ENCODE measurements around the gene CNTNAP4. TPM values are rescaled to one million over a fixed set of nuclear protein-coding genes. Genes with fewer than 3 reads are reported as not detected.

Gene CNTNAP4
- total and polyA plus RNA-seq, 10 of the 15 experiments (the other 5 are each of a cell fraction or from before 2014, with no cell fraction given): 0.45 to 1.9 (median 0.90) TPM

DNA sequence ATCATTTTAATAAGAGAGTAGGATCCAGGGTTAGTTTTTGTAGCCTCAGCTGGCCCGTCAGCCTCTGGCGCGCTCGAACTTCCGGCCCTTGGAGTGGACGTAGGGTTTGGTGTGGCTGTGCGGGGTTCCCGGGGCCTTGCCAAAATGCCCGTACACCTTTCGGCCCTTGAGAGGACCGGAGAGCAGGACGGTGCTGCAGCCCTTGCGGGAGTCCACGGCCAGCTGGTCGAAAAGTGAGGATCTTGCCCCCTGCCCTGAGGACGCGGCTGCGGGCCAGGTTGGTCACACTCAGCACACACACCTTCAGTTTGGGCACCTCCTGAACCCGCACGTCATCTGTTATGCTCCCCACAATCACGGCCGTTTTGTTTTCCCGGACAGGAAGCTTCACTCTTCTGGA, 42.2 kb upstream of the CNTNAP4 start:
- RAD21 ChIA-PET (ENCODE audit: unreplicated experiment): no interaction called here
- Histone ChIP-seq H3K27ac (ENCODE audit: control insufficient read depth, insufficient read depth) (no peak overlapping the region), H3K9ac (ENCODE audit: control insufficient read depth, insufficient read depth, low read length) (no peak overlapping the region), H2AFZ (ENCODE audit: control insufficient read depth, low read depth, low read length) (no peak overlapping the region), H3K4me3 (no peak overlapping the region), H3K9me3 (replicated peaks; ENCODE audit: control insufficient read depth, insufficient read depth, low read length) (no peaks in the 10 kb centered on the region), H3K4me1 (ENCODE audit: control insufficient read depth, insufficient read depth, low read length) (no peaks in the 10 kb centered on the region), H3K79me2 (ENCODE audit: control insufficient read depth, insufficient read depth, low read length) (no peaks in the 10 kb centered on the region), H3K36me3 (ENCODE audit: control insufficient read depth in 2 of 2, insufficient read depth in 2 of 2, low read length in 1 of 2) (no peaks in the 10 kb centered on the region), H4K20me1 (ENCODE audit: control insufficient read depth, insufficient read depth) (no peaks in the 10 kb centered on the region), H3K4me2 (ENCODE audit: control insufficient read depth, insufficient read depth) (no peak overlapping the region), H3K27me3 (replicated peaks in 1 of 2; ENCODE audit: control insufficient read depth in 2 of 2, insufficient read depth in 2 of 2, low read length in 1 of 2) (no peaks in the 10 kb centered on the region)
- TF ChIP-seq NFYB (IDR thresholded peaks at IDR 0.05; ENCODE audit: insufficient read depth, low read depth, low read length) (no peak), NRF1 (conservative IDR thresholded peaks at IDR 0.05; ENCODE audit: low read depth, low read length) (no peak), POLR2AphosphoS2 (IDR thresholded peaks at IDR 0.05; ENCODE audit: low read depth, low read length) (no peak), SMAD1 (IDR thresholded peaks at IDR 0.05; ENCODE audit: low read depth, partially characterized antibody) (no peak), SMARCA5 (IDR thresholded peaks at IDR 0.05) (no peak), SMC3 (IDR thresholded peaks at IDR 0.05; ENCODE audit: borderline replicate concordance, low read length) (no peak), NR2C2 (IDR thresholded peaks at IDR 0.05; ENCODE audit: borderline replicate concordance, control insufficient read depth, insufficient read length, low read depth) (no peak), NFIC (IDR thresholded peaks at IDR 0.05; ENCODE audit: low read depth, low read length) (no peak), ZNF622 (IDR thresholded peaks at IDR 0.05) (no peak), TBL1XR1 (IDR thresholded peaks at IDR 0.05; ENCODE audit: low read depth, low read length) (no peak), MYB (IDR thresholded peaks at IDR 0.05; ENCODE audit: borderline replicate concordance, low read depth, low read length) (no peak), SREBF2 (IDR thresholded peaks at IDR 0.05; ENCODE audit: low read length) (no peak)
- TF ChIP-seq, protein P1, sequence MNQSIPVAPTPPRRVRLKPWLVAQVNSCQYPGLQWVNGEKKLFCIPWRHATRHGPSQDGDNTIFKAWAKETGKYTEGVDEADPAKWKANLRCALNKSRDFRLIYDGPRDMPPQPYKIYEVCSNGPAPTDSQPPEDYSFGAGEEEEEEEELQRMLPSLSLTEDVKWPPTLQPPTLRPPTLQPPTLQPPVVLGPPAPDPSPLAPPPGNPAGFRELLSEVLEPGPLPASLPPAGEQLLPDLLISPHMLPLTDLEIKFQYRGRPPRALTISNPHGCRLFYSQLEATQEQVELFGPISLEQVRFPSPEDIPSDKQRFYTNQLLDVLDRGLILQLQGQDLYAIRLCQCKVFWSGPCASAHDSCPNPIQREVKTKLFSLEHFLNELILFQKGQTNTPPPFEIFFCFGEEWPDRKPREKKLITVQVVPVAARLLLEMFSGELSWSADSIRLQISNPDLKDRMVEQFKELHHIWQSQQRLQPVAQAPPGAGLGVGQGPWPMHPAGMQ (IDR thresholded peaks at IDR 0.05; ENCODE audit: borderline replicate concordance): no peak
- TF ChIP-seq, protein P2, sequence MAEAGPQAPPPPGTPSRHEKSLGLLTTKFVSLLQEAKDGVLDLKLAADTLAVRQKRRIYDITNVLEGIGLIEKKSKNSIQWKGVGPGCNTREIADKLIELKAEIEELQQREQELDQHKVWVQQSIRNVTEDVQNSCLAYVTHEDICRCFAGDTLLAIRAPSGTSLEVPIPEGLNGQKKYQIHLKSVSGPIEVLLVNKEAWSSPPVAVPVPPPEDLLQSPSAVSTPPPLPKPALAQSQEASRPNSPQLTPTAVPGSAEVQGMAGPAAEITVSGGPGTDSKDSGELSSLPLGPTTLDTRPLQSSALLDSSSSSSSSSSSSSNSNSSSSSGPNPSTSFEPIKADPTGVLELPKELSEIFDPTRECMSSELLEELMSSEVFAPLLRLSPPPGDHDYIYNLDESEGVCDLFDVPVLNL (IDR thresholded peaks at IDR 0.05; ENCODE audit: low read depth, low read length): no peak
- POLR2A ChIA-PET: no interaction called here
- no peak for DNase-seq (ENCODE audit: low read depth, low spot score)
- in situ Hi-C loops (cut with MboI): no loop called here
- no TSS peak for BruUV-seq (replicated peaks)
- intact Hi-C loops (cut with micrococcal nuclease; ENCODE audit: unreplicated experiment): no loop called here
- SMC1A ChIA-PET (ENCODE audit: uncharacterized antibody, unreplicated experiment): no interaction called here
- ATAC-seq: no peak
- CTCF ChIA-PET: no interaction called here
- FAIRE-seq: no peak
- 66% methylated on average over 23 of the region's 23 CpGs for WGBS (ENCODE audit: insufficient coverage, insufficient replicate concordance, low lambda C conversion rate, missing lambda C conversion rate)

All from GM12878 (cell line).